A549 (cell line): ENCODE data around the gene SPAG17. TPM values are rescaled to one million over a fixed set of nuclear protein-coding genes. Genes with fewer than 3 reads are reported as not detected.

Experiments
- ATAC-seq, 2 experiments: fragments of 200-7000 bp in 1 of 2; fragments of >200 bp in 1 of 2; cut with Nextera tagmentation in 1 of 2; cut with Tn5 transposase in 1 of 2; 3 replicates each; pipeline versions ENCODE4 v1.8.0 to v1.9.1; 2018 to 2020; ENCODE audit warnings: mild to moderate bottlenecking in 1 of 2, moderate library complexity in 1 of 2
- CTCF ChIA-PET: fragments of 300-600 bp; sonication (Branson Sonifier 250); formaldehyde crosslinking; extraction: SDS; loops from one replicate; lab custom pipeline; 2021; ENCODE audit warnings: antibody characterized with exemption, inconsistent platforms; lab: Yijun Ruan, JAX
- POLR2A ChIA-PET: fragments of 350-600 bp; formaldehyde crosslinking; extraction: SDS; loops from one replicate; lab custom pipeline; 2021; ENCODE audit warnings: antibody characterized with exemption, inconsistent platforms; lab: Yijun Ruan, JAX
- DNase-seq, 2 experiments: peaks; one replicate each; pipeline versions ENCODE4 v3.0.0 to v3.0.0-alpha.2; 2011 to 2016; ENCODE audit warnings: low read depth in 1 of 2, low spot score in 1 of 2
- FAIRE-seq: peaks from 2 replicates; lab custom pipeline; 2011; peaks lifted over from hg19 to GRCh38; lab: Jason Lieb, UNC
- H3K27ac ChIP-seq, 2 experiments: fragments of >200 bp; sonication (Bioruptor Twin); formaldehyde crosslinking; 3 replicates each; pipeline ENCODE4 v1.5.1; 2016 to 2017
- H3K4me1 ChIP-seq: fragments of >200 bp; sonication (Bioruptor Twin); formaldehyde crosslinking; 3 replicates; pipeline ENCODE4 v1.6.1; 2016
- H3K4me2 ChIP-seq: fragments of >200 bp; sonication (Bioruptor Twin); formaldehyde crosslinking; 3 replicates; pipeline ENCODE4 v1.6.1; 2016
- H3K4me3 ChIP-seq: fragments of >200 bp; sonication (Bioruptor Twin); formaldehyde crosslinking; 3 replicates; pipeline ENCODE4 v1.5.1; 2016
- H3K9me3 ChIP-seq: fragments of >200 bp; sonication (Bioruptor Twin); formaldehyde crosslinking; 3 replicates; pipeline ENCODE4 v1.6.1; 2016
- BCL3 ChIP-seq: fragments of >200 bp; sonication (Bioruptor Twin); formaldehyde crosslinking; IDR thresholded peaks from 3 replicates; pipeline ENCODE4 v1.6.1; 2016
- BHLHE40 ChIP-seq: IDR thresholded peaks from 2 replicates; pipeline ENCODE4 v1.6.1; 2012; ENCODE audit warnings: low read depth, low read length, inconsistent platforms
- CBX2 ChIP-seq: fragments of 200-600 bp; sonication (generic); IDR thresholded peaks from 2 replicates; pipeline ENCODE4 v1.6.1; 2016; ENCODE audit warnings: low read depth, mild to moderate bottlenecking, borderline replicate concordance
- CEBPB ChIP-seq, 2 experiments: fragments of >200 bp in 1 of 2; sonication (Bioruptor Twin) in 1 of 2; formaldehyde crosslinking in 1 of 2; IDR thresholded peaks; 2 replicates each; pipeline ENCODE4 v1.6.1; 2012 to 2016
- E2F6 ChIP-seq: IDR thresholded peaks from 2 replicates; pipeline ENCODE4 v1.6.1; 2012; ENCODE audit warnings: low read depth, borderline replicate concordance
- EHF ChIP-seq: fragments of 250-450 bp; sonication (Bioruptor Pico); IDR thresholded peaks from 2 replicates; pipeline ENCODE4 v1.5.0; 2020; ENCODE audit warnings: mild to moderate bottlenecking
- EHMT2 ChIP-seq: fragments of 200-600 bp; sonication (generic); IDR thresholded peaks from 2 replicates; pipeline ENCODE4 v1.6.1; 2016; ENCODE audit warnings: antibody characterized with exemption, low read depth, mild to moderate bottlenecking, moderate library complexity
- ELK1 ChIP-seq: fragments of 150-350 bp; IDR thresholded peaks from 2 replicates; pipeline ENCODE4 v1.6.1; 2014; ENCODE audit warnings: low read depth, mild to moderate bottlenecking, low read length
- FOXS1 ChIP-seq: fragments of 250-450 bp; sonication (Bioruptor Pico); IDR thresholded peaks from 2 replicates; pipeline ENCODE4 v1.5.0; 2020; ENCODE audit warnings: mild to moderate bottlenecking, moderate library complexity
- HEYL ChIP-seq: fragments of 250-450 bp; sonication (Bioruptor Pico); IDR thresholded peaks from 2 replicates; pipeline ENCODE4 v1.8.0; 2021; ENCODE audit warnings: mild to moderate bottlenecking, moderate library complexity
- HMGXB4 ChIP-seq: fragments of 250-450 bp; sonication (Bioruptor Pico); IDR thresholded peaks from 2 replicates; pipeline ENCODE4 v1.5.0; 2021; ENCODE audit warnings: mild to moderate bottlenecking, moderate library complexity, borderline replicate concordance
- NFE2L2 ChIP-seq: fragments of 150-350 bp; conservative IDR thresholded peaks from 2 replicates; pipeline ENCODE4 v1.6.1; 2014; ENCODE audit warnings: low read length
- NPAS2 ChIP-seq: fragments of 250-450 bp; sonication (Bioruptor Pico); IDR thresholded peaks from 2 replicates; pipeline ENCODE4 v1.8.0; 2022; ENCODE audit warnings: mild to moderate bottlenecking, moderate library complexity, borderline replicate concordance
- POLR2A ChIP-seq: IDR thresholded peaks from 2 replicates; pipeline ENCODE4 v1.6.1; 2012; ENCODE audit warnings: mild to moderate bottlenecking, low read length
- POLR2AphosphoS2 ChIP-seq: conservative IDR thresholded peaks from 2 replicates; pipeline ENCODE4 v1.6.1; 2012; ENCODE audit warnings: low read length, improper control_type of control experiment, inconsistent platforms
- RAD21 ChIP-seq, 2 experiments: fragments of >200 bp in 1 of 2; sonication (Bioruptor Twin) in 1 of 2; formaldehyde crosslinking in 1 of 2; IDR thresholded peaks in 1 of 2; conservative IDR thresholded peaks in 1 of 2; 2 replicates in 1 of 2; 3 replicates in 1 of 2; pipeline ENCODE4 v1.6.1; 2012 to 2018; ENCODE audit warnings: inconsistent platforms in 1 of 2
- RARB ChIP-seq: fragments of 250-450 bp; sonication (Bioruptor Pico); IDR thresholded peaks from 2 replicates; pipeline ENCODE4 v1.8.0; 2021; ENCODE audit warnings: mild to moderate bottlenecking, moderate library complexity
- RCOR1 ChIP-seq: fragments of 150-350 bp; IDR thresholded peaks from 2 replicates; pipeline ENCODE4 v1.6.1; 2014; ENCODE audit warnings: antibody characterized with exemption, low read length, low read depth
- RFX5 ChIP-seq: fragments of 450-650 bp; IDR thresholded peaks from 2 replicates; pipeline ENCODE4 v1.7.1; 2014; ENCODE audit warnings: antibody characterized with exemption, mild to moderate bottlenecking, moderate library complexity
- SMC3 ChIP-seq: fragments of >200 bp; sonication (Bioruptor Twin); formaldehyde crosslinking; IDR thresholded peaks from 3 replicates; pipeline ENCODE4 v1.6.1; 2018; ENCODE audit warnings: inconsistent platforms
- SREBF2 ChIP-seq: fragments of 450-650 bp; IDR thresholded peaks from 2 replicates; pipeline ENCODE4 v1.6.1; 2014; ENCODE audit warnings: mild to moderate bottlenecking, moderate library complexity
- TFCP2L1 ChIP-seq: fragments of 250-450 bp; sonication (Bioruptor Pico); IDR thresholded peaks from 2 replicates; pipeline ENCODE4 v1.5.0; 2021; ENCODE audit warnings: mild to moderate bottlenecking
- TP53 ChIP-seq: fragments of 250-450 bp; sonication (Bioruptor Pico); IDR thresholded peaks from 2 replicates; pipeline ENCODE4 v1.5.0; 2021; ENCODE audit warnings: mild to moderate bottlenecking, moderate library complexity
- ZFP36 ChIP-seq: fragments of 450-650 bp; IDR thresholded peaks from 2 replicates; pipeline ENCODE4 v1.6.1; 2014; ENCODE audit warnings: borderline replicate concordance; ENCODE audit not compliant: partially characterized antibody
- WGBS: methylation state at CpG from one replicate; pipeline ENCODE4 v1.1.6; 2017; ENCODE audit errors: missing lambda C conversion rate; 5-methylcytosine and 5-hydroxymethylcytosine counted together
- polyA plus RNA-seq, 4 experiments: library from polyadenylated mRNA; depleted of rRNA in 3 of 4; stranded (reverse); fragments of >200 nt; fragmentation: RNase III in 1 of 4; extraction: RNeasy Plus Mini Kit Qiagen cat#74134 plus additional on column Dnase treatment in 1 of 4; gene quantifications; 2 replicates in 3 of 4; 3 replicates in 1 of 4; pipeline ENCODE4 v1.2.3, GENCODE V29; 2011 to 2017

The SPAG17 gene
- polyA plus RNA-seq, 2 of the 4 experiments (the other 2 are of a cell fraction), result 0.13 TPM; not detected in 1

- no peak overlapping the region for H3K4me3 ChIP-seq
- H3K9me3 ChIP-seq, result no peaks in the 10 kb centered on the region
- TF ChIP-seq NPAS2 (CRISPR knock-in tag), result no peak
- TF ChIP-seq SREBF2, result no peak
- TF ChIP-seq EHF, result no peak
- no peak for TF ChIP-seq SMC3
- no peak for TF ChIP-seq BHLHE40
- TF ChIP-seq E2F6, result no peak
- TF ChIP-seq HEYL (CRISPR knock-in tag), result no peak
- no peak for TF ChIP-seq HMGXB4 (CRISPR knock-in tag)
- TF ChIP-seq BCL3, result no peak
- TF ChIP-seq ZFP36, result no peak
- no peak for TF ChIP-seq POLR2AphosphoS2
- no peak for TF ChIP-seq NFE2L2
- TF ChIP-seq CBX2, result no peak
- TF ChIP-seq RARB (CRISPR knock-in tag), result no peak
- no peak for TF ChIP-seq EHMT2
- no peak for TF ChIP-seq TFCP2L1 (CRISPR knock-in tag)
- no peak for TF ChIP-seq CEBPB (IDR thresholded peaks at IDR 0.05)
- no peak for TF ChIP-seq RCOR1
- TF ChIP-seq TP53 (CRISPR knock-in tag), result no peak
- no peak overlapping the region for H3K4me2 ChIP-seq
- no peak for DNase-seq
- 81% methylated on average over 3 of the region's 3 CpGs for WGBS
- H3K4me1 ChIP-seq, result no peaks in the 10 kb centered on the region
- ChIA-PET CTCF (interaction anchor here (0.9 kb wide), 2 partner anchors 11 to 63 kb away, joined by 3 read pairs; no protein-coding TSS in a partner anchor), POLR2A (no interaction called here)
- no peak for ATAC-seq
- no peak overlapping the region for H3K27ac ChIP-seq
- no peak for FAIRE-seq
These were observed 225.7 kb downstream of the SPAG17 start for GRCh38 chr1:117959364-117959763.

GRCh38 chr1:117952386-117952785, 232.6 kb downstream of the SPAG17 start:
- TF ChIP-seq RAD21 (conservative IDR thresholded peaks at IDR 0.05 in 1 of 2, IDR thresholded peaks at IDR 0.05 in 1 of 2), result no peak
- TF ChIP-seq RCOR1, result no peak
- no peak for TF ChIP-seq POLR2A
- no peak for TF ChIP-seq RFX5
- TF ChIP-seq FOXS1 (CRISPR knock-in tag), result no peak
- TF ChIP-seq ELK1, result no peak
- TF ChIP-seq TFCP2L1 (CRISPR knock-in tag), result no peak
- no peak for TF ChIP-seq NPAS2 (CRISPR knock-in tag)
- 100% methylated on average over 1 of the region's 1 CpG for WGBS
- H3K9me3 ChIP-seq, result no peaks in the 10 kb centered on the region
- CTCF ChIA-PET, result no interaction called here
- H3K4me2 ChIP-seq, result no peak overlapping the region
- FAIRE-seq (no peak), DNase-seq (no peak), ATAC-seq (no peak)
- POLR2A ChIA-PET, result no interaction called here
- no peak overlapping the region for H3K4me3 ChIP-seq
- no peak overlapping the region for H3K27ac ChIP-seq
- no peaks in the 10 kb centered on the region for H3K4me1 ChIP-seq
